Fibroblast of upper back skin (primary cell): ENCODE data around the gene TTC13.

Source experiments
- DNase-seq: peaks from one replicate; pipeline ENCODE4 v3.0.0-alpha.2; 2013

Gene TTC13

DNA sequence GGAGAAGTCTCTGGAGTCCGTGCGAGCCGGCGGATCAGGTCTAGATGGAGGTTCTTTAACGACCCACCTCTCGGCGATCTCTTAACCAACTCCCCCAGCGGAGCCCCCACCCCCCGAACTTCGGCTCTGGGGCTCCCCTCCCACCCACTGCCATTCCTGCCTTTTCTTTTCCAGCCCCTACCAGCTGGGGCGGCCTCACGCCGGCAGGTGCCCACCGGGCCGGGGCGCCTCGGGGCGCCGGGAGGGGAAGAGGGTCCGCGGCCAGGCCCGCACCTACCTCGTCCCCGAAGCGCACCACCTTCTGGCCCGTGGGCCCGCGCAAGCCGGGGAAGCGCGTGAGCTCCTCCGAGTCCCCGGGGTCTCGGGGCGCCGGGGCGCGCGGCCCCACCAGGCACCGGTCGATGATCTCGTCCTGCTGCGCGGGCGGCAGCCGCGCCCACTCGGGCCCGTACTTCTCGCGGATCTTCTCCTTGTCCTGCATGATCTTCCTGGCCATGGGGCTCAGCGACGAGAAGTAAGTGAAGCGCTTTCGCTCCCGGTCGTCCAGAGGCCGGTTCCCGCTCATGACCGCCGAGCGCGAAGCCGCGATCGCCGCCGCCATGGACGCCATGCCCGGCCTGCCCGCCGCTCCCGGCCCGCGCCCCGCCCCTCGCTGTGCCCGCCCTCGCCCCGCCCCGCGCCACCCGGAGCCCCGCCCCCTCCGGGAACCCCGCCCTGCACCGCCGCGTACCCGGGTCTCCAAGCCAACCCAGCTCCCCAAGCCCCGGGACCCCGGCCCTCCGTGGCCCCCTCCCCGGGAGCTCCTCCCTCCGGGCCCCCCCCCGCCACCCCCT, 110.5 kb downstream of the TTC13 start, which contains the start of gene C1orf198:
Gene C1orf198, minus strand, starts transcription at position 619 of the 833 bp plus-strand sequence. Its CDS starts 9 bp downstream, at position 610.
- DNase-seq = peak; percentile 62

- DNase-seq = no peak
Observed at GRCh38 chr1:230867101-230867902, 111.4 kb downstream of the TTC13 start.

DNA sequence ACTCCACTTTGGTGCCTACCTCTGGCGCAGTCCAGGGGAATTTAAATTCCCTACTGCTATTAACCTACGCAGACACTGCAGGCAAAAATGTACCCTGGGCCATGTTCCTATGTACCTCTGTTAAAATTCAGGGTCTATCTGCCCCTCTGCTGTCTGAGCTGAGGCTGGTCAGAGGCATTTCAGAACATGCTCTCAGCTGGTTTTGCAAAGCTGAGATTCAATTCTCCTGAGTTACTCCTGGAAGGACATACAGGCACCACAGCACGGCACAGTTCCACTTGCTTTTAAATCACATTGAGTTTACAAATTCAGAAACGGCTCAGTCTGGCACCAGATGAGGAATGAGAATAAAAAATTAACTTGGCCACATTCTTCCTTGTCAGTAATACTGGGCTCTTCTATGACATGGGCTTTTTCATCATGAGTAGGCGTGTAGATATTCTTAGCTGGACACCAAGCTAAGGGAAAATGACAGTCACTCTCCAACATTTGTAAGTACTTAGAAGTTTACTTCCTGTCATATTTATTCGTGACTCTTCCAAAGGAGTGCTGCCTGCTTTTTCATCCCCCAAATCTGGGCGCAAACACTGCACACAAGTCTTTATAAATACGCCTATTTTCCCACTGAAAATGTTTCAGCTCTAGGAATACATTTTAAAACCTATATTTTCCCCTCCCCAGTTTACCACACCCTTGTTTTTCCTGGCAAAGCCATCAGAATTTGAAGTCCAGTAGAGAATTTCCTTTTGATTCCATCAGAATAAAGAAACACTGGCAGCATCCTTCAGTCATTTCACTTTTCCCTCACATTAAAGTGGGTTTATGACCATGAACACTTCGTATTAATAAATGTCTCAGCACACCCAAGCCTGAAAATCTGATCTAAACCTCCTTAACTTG, 112.2 kb downstream of the TTC13 start:
- peak; percentile 37 for DNase-seq

- no peak for DNase-seq
Observed at GRCh38 chr1:230865062-230865817, 113.4 kb downstream of the TTC13 start.

- peak; percentile 31 for DNase-seq
Observed at GRCh38 chr1:230864441-230864840, 114.2 kb downstream of the TTC13 start.

GRCh38 chr1:230863449-230863848, 115.2 kb downstream of the TTC13 start:
- DNase-seq = no peak

GRCh38 chr1:230861970-230862595, 116.6 kb downstream of the TTC13 start:
- DNase-seq = no peak

GRCh38 chr1:230861489-230861888, 117.2 kb downstream of the TTC13 start:
- no peak for DNase-seq

GRCh38 chr1:230860617-230861384, 117.9 kb downstream of the TTC13 start:
- no peak for DNase-seq

GRCh38 chr1:230858918-230859729, 119.5 kb downstream of the TTC13 start:
- DNase-seq = peak; percentile 49

- no peak for DNase-seq
Observed at GRCh38 chr1:230858236-230858820, 120.3 kb downstream of the TTC13 start.

DNA sequence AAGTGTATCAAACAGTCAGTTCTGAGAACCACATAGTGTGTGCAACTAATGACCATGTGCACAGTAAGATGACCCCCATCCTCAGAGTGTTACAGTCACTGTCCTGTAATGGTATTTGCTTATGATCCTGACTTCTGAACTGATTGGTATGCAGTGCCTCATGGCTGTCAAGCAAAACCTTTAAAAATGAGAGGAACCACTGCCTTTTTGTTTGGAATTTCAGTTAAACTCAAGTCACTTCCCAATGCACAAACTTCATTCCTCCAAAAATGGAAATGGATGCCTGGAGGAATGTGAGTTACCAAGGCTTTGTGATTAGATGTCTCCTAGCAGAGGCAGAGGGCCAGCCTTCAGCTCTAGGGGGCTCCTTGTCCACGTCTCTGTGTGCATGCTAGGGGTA, 120.8 kb downstream of the TTC13 start:
- peak; percentile 76 for DNase-seq

DNA sequence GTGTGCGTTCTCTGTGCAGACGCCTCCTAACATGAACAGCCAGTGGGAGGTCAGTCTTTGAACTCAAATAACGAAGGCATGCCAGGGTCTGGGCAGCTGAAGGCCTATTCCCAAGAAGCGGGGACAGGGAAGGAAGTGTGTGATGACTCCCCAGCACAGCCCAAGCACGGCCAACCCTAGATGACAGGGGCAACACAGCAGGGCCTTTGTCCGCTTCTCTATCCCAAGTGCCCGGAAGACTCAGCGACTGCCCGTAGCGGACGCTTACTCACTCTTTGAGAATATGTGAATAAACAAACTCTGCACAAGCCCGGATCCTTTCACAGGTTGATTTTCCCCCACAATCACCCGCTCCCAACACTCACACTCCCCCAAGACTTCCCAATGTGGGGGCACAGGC, 121.6 kb downstream of the TTC13 start:
- no peak for DNase-seq
